Adipocyte (in vitro differentiated cells): ENCODE measurements around the gene MAP3K10.
A peak's percentile ranks its signal among the peaks of the same experiment; 100 is the strongest.

Experiments used
- DNase-seq: peaks from one replicate; pipeline ENCODE4 v3.0.0-alpha.2; 2015; ENCODE audit warnings: low read depth
- H3K27me3 ChIP-seq: replicated peaks from 2 replicates; pipeline ENCODE4 v1.7.0; 2013; ENCODE audit warnings: mild to moderate bottlenecking, low read length, moderate library complexity; ENCODE audit not compliant: control insufficient read depth, insufficient read depth
- H3K36me3 ChIP-seq: 2 replicates; pipeline ENCODE4 v1.7.0; 2013; ENCODE audit warnings: low read length, mild to moderate bottlenecking, moderate library complexity; ENCODE audit not compliant: control insufficient read depth, insufficient read depth, severe bottlenecking
- H3K4me1 ChIP-seq: 2 replicates; pipeline ENCODE4 v1.7.0; 2013; ENCODE audit warnings: mild to moderate bottlenecking, low read length, moderate library complexity; ENCODE audit not compliant: control insufficient read depth, insufficient read depth
- H3K4me3 ChIP-seq: 2 replicates; pipeline ENCODE4 v1.7.0; 2013; ENCODE audit warnings: mild to moderate bottlenecking, low read length, moderate library complexity
- H3K9ac ChIP-seq: 2 replicates; pipeline ENCODE4 v1.7.0; 2013; ENCODE audit warnings: mild to moderate bottlenecking, low read length, moderate library complexity
- H3K9me3 ChIP-seq: 2 replicates; pipeline ENCODE4 v1.7.0; 2013; ENCODE audit warnings: mild to moderate bottlenecking, low read length, moderate library complexity; ENCODE audit not compliant: control insufficient read depth

The MAP3K10 gene

GRCh38 chr19:40247178-40247577 lies 56.0 kb downstream of the MAP3K10 start:
- Histone ChIP-seq H3K9ac (peak overlapping the region; percentile 71), H3K4me1 (peaks cover 51% of the 10 kb centered on the region), H3K4me3 (no peak overlapping the region), H3K36me3 (peaks cover 30% of the 10 kb centered on the region), H3K27me3 (no peaks in the 10 kb centered on the region), H3K9me3 (no peaks in the 10 kb centered on the region)
- DNase-seq: no peak

- Histone ChIP-seq H3K27me3 (no peaks in the 10 kb centered on the region), H3K4me1 (peaks cover 49% of the 10 kb centered on the region), H3K9me3 (no peaks in the 10 kb centered on the region), H3K36me3 (peaks cover 36% of the 10 kb centered on the region), H3K4me3 (no peak overlapping the region), H3K9ac (peak overlapping the region; percentile 71)
- no peak for DNase-seq
Measured at GRCh38 chr19:40247735-40248262, 56.6 kb downstream of the MAP3K10 start.

GRCh38 chr19:40249201-40249600 lies 58.0 kb downstream of the MAP3K10 start:
- H3K36me3 ChIP-seq: peaks cover 50% of the 10 kb centered on the region
- H3K9ac ChIP-seq: no peak overlapping the region
- peaks cover 52% of the 10 kb centered on the region for H3K4me1 ChIP-seq
- no peak overlapping the region for H3K4me3 ChIP-seq
- no peaks in the 10 kb centered on the region for H3K27me3 ChIP-seq
- DNase-seq: no peak
- H3K9me3 ChIP-seq: no peaks in the 10 kb centered on the region

GRCh38 chr19:40249781-40250180 lies 58.6 kb downstream of the MAP3K10 start:
- no peaks in the 10 kb centered on the region for H3K27me3 ChIP-seq
- no peak overlapping the region for H3K9ac ChIP-seq
- no peak overlapping the region for H3K4me3 ChIP-seq
- no peak for DNase-seq
- peaks cover 48% of the 10 kb centered on the region for H3K4me1 ChIP-seq
- peaks cover 55% of the 10 kb centered on the region for H3K36me3 ChIP-seq
- no peaks in the 10 kb centered on the region for H3K9me3 ChIP-seq

GRCh38 chr19:40251244-40251643 lies 60.0 kb downstream of the MAP3K10 start:
- Histone ChIP-seq H3K27me3 (no peaks in the 10 kb centered on the region), H3K9me3 (no peaks in the 10 kb centered on the region), H3K9ac (no peak overlapping the region), H3K4me3 (no peak overlapping the region), H3K4me1 (peaks cover 36% of the 10 kb centered on the region), H3K36me3 (peaks cover 70% of the 10 kb centered on the region)
- no peak for DNase-seq

GRCh38 chr19:40251991-40252390 lies 60.8 kb downstream of the MAP3K10 start:
- DNase-seq: no peak
- H3K27me3 ChIP-seq: no peaks in the 10 kb centered on the region
- H3K4me1 ChIP-seq: peaks cover 32% of the 10 kb centered on the region
- H3K4me3 ChIP-seq: no peak overlapping the region
- H3K36me3 ChIP-seq: peaks cover 77% of the 10 kb centered on the region
- H3K9me3 ChIP-seq: no peaks in the 10 kb centered on the region
- H3K9ac ChIP-seq: no peak overlapping the region

- Histone ChIP-seq H3K27me3 (no peaks in the 10 kb centered on the region), H3K36me3 (peaks cover 77% of the 10 kb centered on the region), H3K9ac (no peak overlapping the region), H3K9me3 (no peaks in the 10 kb centered on the region), H3K4me3 (no peak overlapping the region), H3K4me1 (peaks cover 28% of the 10 kb centered on the region)
- no peak for DNase-seq
Measured at GRCh38 chr19:40252395-40252794, 61.2 kb downstream of the MAP3K10 start.

- peaks cover 17% of the 10 kb centered on the region for H3K4me1 ChIP-seq
- no peak overlapping the region for H3K9ac ChIP-seq
- peaks cover 77% of the 10 kb centered on the region for H3K36me3 ChIP-seq
- no peaks in the 10 kb centered on the region for H3K9me3 ChIP-seq
- no peak overlapping the region for H3K4me3 ChIP-seq
- no peaks in the 10 kb centered on the region for H3K27me3 ChIP-seq
- DNase-seq: no peak
Measured at GRCh38 chr19:40253611-40254092, 62.4 kb downstream of the MAP3K10 start.

- no peaks in the 10 kb centered on the region for H3K9me3 ChIP-seq
- no peak overlapping the region for H3K4me3 ChIP-seq
- no peak overlapping the region for H3K9ac ChIP-seq
- H3K27me3 ChIP-seq: no peaks in the 10 kb centered on the region
- no peak for DNase-seq
- peaks cover 68% of the 10 kb centered on the region for H3K36me3 ChIP-seq
- H3K4me1 ChIP-seq: peaks cover 17% of the 10 kb centered on the region
Measured at GRCh38 chr19:40254714-40255418, 63.6 kb downstream of the MAP3K10 start.

- DNase-seq: no peak
- peaks cover 61% of the 10 kb centered on the region for H3K36me3 ChIP-seq
- no peak overlapping the region for H3K4me3 ChIP-seq
Measured at GRCh38 chr19:40255619-40256166, 64.5 kb downstream of the MAP3K10 start.

GRCh38 chr19:40256512-40256911 lies 65.3 kb downstream of the MAP3K10 start:
- no peaks in the 10 kb centered on the region for H3K9me3 ChIP-seq
- H3K4me1 ChIP-seq: peaks cover 17% of the 10 kb centered on the region
- H3K4me3 ChIP-seq: no peak overlapping the region
- H3K27me3 ChIP-seq: no peaks in the 10 kb centered on the region
- no peak overlapping the region for H3K9ac ChIP-seq
- DNase-seq: no peak
- peaks cover 54% of the 10 kb centered on the region for H3K36me3 ChIP-seq

More at GRCh38 chr19:40255619-40256166, 64.5 kb downstream of the MAP3K10 start:
- Histone ChIP-seq H3K9ac (no peak overlapping the region), H3K4me1 (peaks cover 17% of the 10 kb centered on the region), H3K9me3 (no peaks in the 10 kb centered on the region), H3K27me3 (no peaks in the 10 kb centered on the region)
